ENCODE results near the gene CRACR2A. TPM values are rescaled to one million over a fixed set of nuclear protein-coding genes. Genes with fewer than 3 reads are reported as not detected.
A peak's percentile ranks its signal among the peaks of the same experiment; 100 is the strongest.

Gene CRACR2A
- polyA plus RNA-seq, 3 donors = 2.8 to 10.7 (median 5.8) TPM

DNA sequence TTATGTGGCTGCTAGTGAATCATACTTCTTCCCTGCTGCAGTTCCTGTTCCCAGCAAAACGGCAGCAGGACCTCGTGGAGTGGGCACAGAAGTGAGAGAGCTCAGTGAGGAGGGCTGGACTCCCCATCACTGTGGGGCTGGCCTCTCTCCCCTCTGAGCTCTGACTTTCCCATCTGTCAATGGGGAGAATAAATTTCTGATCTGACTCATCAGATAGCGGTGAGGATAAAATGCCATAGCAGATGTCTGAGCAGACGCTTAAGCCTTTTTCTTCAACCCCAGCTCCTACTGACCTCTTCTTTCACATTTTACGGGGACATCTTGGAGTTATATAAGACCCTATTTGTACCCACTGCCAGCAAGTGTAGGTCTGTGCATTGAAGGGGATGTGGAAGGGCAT, 116.6 kb downstream of the CRACR2A start:
- Mint-ChIP-seq H3K36me3 (peaks cover 68 to 70% of the 10 kb centered on the region in 2 donors), H3K4me1 (no peaks in the 10 kb centered on the region), H3K27ac (no peak overlapping the region), H3K9me3 (peaks cover 0 to 2% (median 0%) of the 10 kb centered on the region in 7 donors), H3K27me3 (ENCODE audit: low read depth in 3 of 3) (peaks cover 0 to 2% (median 0%) of the 10 kb centered on the region in 3 donors), H3K4me3 (no peak overlapping the region)
- Histone ChIP-seq H2AFZ (ENCODE audit: insufficient read depth, low read depth, low read length, poor library complexity, severe bottlenecking) (no peak overlapping the region), H3K4me3 (replicated peaks in 1 of 3; ENCODE audit: low read depth in 2 of 3, low read length in 3 of 3) (no peak overlapping the region), H3K27ac (ENCODE audit: low read depth in 1 of 2, low read length in 2 of 2) (no peak overlapping the region), H3K27me3 (ENCODE audit: control insufficient read depth in 2 of 2, insufficient read depth in 2 of 2, low read length in 2 of 2) (no peaks in the 10 kb centered on the region), H3K36me3 (replicated peaks in 1 of 2; ENCODE audit: control insufficient read depth in 1 of 2, insufficient read depth in 2 of 2, low read length in 2 of 2) (peaks cover 49 to 75% of the 10 kb centered on the region in 2 donors), H3K4me2 (replicated peaks; ENCODE audit: extremely low read depth, low read length, poor library complexity, severe bottlenecking) (no peak overlapping the region), H3K9me3 (replicated peaks in 1 of 2; ENCODE audit: control insufficient read depth in 1 of 2, insufficient read depth in 1 of 2, low read length in 2 of 2) (no peaks in the 10 kb centered on the region), H4K20me1 (ENCODE audit: insufficient read depth, low read length) (no peaks in the 10 kb centered on the region), H3K9ac (ENCODE audit: insufficient read depth, low read length, poor library complexity, severe bottlenecking) (no peak overlapping the region), H3K79me2 (ENCODE audit: insufficient read depth, low read length) (no peaks in the 10 kb centered on the region), H3K4me1 (ENCODE audit: control insufficient read depth in 1 of 2, insufficient read depth in 2 of 2, low read length in 2 of 2) (no peaks in the 10 kb centered on the region)
- no peak for DNase-seq
- intact Hi-C loops (cut with micrococcal nuclease) = no loop called here
- no peak for TF ChIP-seq CTCF (IDR thresholded peaks at IDR 0.05)
- 60% methylated on average over 1 of the region's 5 CpGs for WGBS (ENCODE audit: insufficient coverage)

- Mint-ChIP-seq H3K9me3 (peaks cover 0 to 4% (median 0%) of the 10 kb centered on the region in 7 donors), H3K27ac (peak overlapping the region in 1 of 7 donors; percentile 40), H3K4me1 (no peaks in the 10 kb centered on the region), H3K4me3 (no peak overlapping the region), H3K27me3 (ENCODE audit: low read depth in 3 of 3) (peaks cover 0 to 2% (median 0%) of the 10 kb centered on the region in 3 donors), H3K36me3 (peaks cover 72 to 74% of the 10 kb centered on the region in 2 donors)
- intact Hi-C loops (cut with micrococcal nuclease) = no loop called here
- no peaks in the 10 kb centered on the region for H3K9me3 ChIP-seq (replicated peaks in 1 of 2; ENCODE audit: control insufficient read depth in 1 of 2, insufficient read depth in 1 of 2, low read length in 2 of 2)
- no peaks in the 10 kb centered on the region for H3K4me1 ChIP-seq (ENCODE audit: control insufficient read depth in 1 of 2, insufficient read depth in 2 of 2, low read length in 2 of 2)
- no peak overlapping the region for H3K4me3 ChIP-seq (replicated peaks in 1 of 3; ENCODE audit: low read depth in 2 of 3, low read length in 3 of 3)
- no peak overlapping the region for H2AFZ ChIP-seq (ENCODE audit: insufficient read depth, low read depth, low read length, poor library complexity, severe bottlenecking)
- WGBS (ENCODE audit: insufficient coverage) = 100% methylated on average over 5 of the region's 6 CpGs
- no peak overlapping the region for H3K9ac ChIP-seq (ENCODE audit: insufficient read depth, low read length, poor library complexity, severe bottlenecking)
- H3K36me3 ChIP-seq (replicated peaks in 1 of 2; ENCODE audit: control insufficient read depth in 1 of 2, insufficient read depth in 2 of 2, low read length in 2 of 2) = peaks cover 51 to 87% of the 10 kb centered on the region in 2 donors
- H3K27me3 ChIP-seq (ENCODE audit: control insufficient read depth in 2 of 2, insufficient read depth in 2 of 2, low read length in 2 of 2) = no peaks in the 10 kb centered on the region
- no peak overlapping the region for H3K27ac ChIP-seq (ENCODE audit: low read depth in 1 of 2, low read length in 2 of 2)
- TF ChIP-seq CTCF (IDR thresholded peaks at IDR 0.05) = no peak
- no peak for DNase-seq
- no peaks in the 10 kb centered on the region for H3K79me2 ChIP-seq (ENCODE audit: insufficient read depth, low read length)
- H4K20me1 ChIP-seq (ENCODE audit: insufficient read depth, low read length) = no peaks in the 10 kb centered on the region
- no peak overlapping the region for H3K4me2 ChIP-seq (replicated peaks; ENCODE audit: extremely low read depth, low read length, poor library complexity, severe bottlenecking)
These were observed 118.6 kb downstream of the CRACR2A start for GRCh38 chr12:3634348-3634747.

Data from CD14-positive monocyte (primary cell).